GM03348 (cell line): ENCODE results near the gene PRICKLE1.
A peak's percentile ranks its signal among the peaks of the same experiment; 100 is the strongest.

Source experiments
- DNase-seq: peaks from one replicate; pipeline ENCODE4 v3.0.0; 2012; ENCODE audit warnings: low spot score

Gene PRICKLE1

DNA sequence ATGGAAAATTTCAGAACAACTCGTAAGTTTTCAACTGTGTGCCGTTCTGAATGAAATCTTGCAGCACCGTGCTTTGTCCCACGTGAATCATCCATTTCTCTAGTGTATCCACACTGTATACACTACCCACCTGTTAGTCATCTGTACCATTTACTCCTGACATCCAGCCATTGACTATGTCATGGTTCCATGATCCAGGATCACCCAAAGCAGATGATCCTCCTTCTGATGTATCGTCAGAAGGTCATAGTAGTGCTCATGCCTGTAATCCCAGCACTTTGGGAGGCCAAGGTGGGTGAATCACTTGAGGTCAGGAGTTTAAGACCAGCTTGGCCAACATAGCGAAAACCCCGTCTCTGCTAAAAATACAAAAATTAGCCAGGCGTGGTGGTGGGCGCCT, 140.7 kb downstream of the PRICKLE1 start:
- DNase-seq, result no peak

DNA sequence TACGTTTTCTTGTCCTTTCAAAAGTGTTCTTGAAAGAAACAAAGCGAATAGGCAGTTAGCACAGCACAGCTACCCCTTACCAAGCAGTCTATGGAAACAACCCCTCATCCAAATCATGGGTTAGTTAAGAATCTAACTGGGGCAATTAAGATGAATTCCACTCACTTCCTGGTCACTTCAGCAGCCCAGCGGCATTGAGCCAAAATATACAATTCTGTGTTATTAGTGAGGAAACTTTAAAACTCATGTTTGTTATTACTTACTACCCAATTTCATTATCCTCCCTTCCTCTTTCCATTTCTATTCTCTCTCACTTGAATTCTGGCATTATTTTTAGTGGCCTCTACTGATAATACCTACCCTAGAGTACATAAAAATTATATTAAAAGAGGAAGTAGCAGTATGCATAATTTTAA, 142.2 kb downstream of the PRICKLE1 start:
- no peak for DNase-seq

DNA sequence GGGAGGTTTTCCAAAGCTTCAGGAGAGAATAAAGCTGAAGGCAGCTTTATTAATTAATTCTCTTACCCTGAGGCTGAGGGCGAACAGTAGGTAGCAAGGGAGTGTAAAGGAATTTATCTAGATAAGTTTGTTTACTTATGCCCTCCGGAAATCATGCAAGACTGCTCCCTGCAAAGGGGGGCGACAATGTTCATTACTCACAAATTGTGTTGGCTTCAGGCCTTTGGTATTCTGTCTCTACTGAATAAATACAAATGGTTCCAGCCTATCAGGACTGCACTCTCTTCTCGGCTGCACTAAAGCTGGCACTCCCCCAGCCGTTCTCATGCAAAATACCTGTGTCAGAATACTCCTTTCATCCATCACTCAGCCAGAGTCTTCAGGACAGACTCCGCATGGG, 142.8 kb downstream of the PRICKLE1 start:
- DNase-seq, result no peak

DNA sequence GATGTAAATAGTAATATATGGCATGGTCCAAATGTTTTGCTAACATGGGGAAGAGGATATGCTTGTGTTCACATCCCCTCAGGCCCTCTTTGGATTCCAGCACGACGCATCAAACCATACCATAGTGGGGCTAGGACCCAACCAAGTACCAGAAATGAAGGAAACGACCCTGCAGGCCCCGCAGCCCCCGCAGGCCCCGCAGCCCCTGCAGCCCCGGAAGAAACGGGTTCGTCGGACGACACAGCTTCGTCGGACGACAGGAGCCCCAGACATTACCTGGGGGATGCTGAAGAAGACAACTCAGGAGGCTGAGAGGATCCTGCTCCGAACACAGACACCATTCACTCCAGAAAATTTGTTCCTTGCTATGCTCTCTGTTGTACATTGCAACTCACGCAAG, 143.7 kb downstream of the PRICKLE1 start:
- DNase-seq, result no peak

DNA sequence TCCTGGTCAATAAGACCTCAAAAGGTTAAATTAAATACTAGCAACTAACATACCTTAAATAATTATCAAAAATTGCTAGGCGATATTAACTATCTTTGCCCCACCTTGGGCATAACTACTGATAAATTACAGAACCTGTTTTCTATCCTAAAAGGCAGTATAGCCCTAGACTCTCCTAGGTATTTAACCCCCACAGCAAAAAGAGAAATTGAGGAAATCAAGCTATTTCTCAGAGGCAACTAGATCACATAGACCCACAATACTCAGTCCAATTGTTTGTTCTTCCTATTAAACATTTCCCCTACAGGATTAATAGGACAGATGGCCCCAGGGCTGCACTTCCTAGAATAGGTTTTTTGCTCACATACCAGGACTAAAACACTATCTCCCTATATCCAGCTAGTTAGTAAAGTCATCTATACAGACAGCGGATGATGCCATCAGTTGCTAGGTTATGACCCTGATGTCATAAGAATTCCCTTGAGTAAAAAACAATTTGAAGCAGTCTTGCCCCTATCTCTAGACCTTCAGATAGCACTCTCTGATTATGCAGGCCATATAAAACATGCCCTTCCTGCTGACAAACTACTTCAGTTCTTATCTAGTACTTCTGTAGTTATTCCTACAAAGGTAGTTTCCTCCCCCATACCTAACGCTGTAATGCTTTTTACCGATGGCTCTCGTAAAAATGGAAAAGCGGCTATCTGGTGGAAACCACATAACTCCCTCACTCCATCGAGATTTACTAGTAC, 145.2 kb downstream of the PRICKLE1 start:
- DNase-seq, result no peak

DNA sequence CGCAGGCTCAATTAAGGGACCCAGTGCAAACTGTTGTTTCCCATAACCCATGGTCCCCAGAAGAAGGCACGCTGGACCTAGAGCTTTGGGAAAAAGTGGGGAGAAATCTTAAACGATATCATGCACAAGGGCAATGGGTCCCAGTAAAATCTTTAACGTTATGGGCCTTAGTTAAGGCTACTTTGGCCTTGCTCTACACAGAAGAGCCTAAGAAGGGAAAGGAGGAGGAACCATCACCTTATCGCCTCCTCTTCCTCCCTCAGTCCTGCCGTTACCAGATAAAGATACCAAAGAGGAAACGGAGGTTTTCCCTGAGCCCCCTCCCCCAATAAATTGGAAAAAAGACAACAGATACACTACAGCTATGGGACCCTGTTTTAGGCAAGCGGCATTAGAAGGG, 146.7 kb downstream of the PRICKLE1 start:
- DNase-seq, result no peak

DNA sequence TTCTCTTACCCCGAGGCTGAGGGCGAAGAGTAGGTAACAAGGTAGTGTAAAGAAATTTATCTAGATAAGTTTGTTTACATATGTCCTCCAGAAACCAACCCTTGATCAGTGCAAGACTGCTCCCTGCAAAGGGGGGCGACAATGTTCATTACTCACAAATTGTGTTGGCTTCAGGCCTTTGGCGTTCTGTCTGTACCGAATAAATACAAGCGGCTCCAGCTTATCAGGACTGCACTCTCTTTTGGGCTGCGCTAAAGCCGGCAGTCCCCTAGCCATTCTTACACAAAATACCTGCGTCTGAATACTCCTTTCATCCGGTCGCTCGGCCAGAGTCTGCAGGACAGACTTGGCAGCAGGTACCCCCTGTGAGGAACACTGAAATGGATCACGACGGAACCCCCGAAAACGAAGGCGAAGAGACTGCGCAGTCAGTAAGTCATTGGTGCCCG, 147.2 kb downstream of the PRICKLE1 start:
- DNase-seq, result no peak

DNA sequence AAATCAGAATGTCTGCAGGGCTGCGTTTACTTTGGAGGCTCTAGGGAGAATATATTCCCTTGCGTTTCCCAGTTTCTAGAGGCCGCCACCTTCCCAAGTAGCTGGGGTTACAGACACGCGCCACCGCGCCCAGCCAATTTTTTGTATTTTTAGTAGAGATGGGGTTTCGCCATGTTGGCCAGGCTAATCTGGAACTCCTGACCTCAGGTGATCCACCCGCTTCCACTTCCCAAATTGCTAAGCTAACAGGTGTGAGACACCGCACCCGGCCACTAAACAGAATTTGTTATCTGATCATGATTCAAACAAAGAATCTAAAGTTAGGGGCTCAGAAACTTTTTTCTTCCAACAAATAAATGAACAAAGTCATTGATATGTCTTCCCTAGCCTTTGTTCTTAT, 148.9 kb downstream of the PRICKLE1 start:
- DNase-seq, result no peak

DNA sequence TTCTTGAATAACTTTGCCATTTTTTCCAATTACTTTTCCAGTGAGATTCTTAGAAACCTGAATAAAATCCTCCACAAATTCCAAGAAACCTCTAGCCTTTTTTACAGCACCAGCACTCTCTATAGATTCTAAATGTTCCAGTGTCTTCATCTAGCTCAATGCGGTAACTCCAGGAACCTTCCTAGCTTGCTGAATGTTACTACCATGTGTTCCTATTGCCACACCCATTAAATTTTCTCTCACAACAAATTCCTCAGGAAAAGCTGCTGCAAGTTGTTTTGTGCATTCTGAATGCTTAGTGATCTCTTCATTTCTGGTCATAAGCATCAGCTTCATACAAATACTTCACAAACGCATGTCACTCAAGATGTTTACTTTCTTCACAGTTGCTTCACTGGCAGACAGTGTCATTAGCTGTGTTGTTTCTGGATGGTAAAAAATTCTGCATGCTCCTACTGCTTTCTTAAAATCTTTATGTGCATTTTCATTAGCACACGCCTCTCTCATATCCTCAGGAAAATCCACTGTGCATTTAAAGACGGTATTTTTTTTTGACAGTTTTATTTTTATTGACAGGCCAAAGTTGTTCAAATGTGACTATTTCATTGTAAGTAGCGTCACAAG, 156.9 kb downstream of the PRICKLE1 start:
- no peak for DNase-seq

DNA sequence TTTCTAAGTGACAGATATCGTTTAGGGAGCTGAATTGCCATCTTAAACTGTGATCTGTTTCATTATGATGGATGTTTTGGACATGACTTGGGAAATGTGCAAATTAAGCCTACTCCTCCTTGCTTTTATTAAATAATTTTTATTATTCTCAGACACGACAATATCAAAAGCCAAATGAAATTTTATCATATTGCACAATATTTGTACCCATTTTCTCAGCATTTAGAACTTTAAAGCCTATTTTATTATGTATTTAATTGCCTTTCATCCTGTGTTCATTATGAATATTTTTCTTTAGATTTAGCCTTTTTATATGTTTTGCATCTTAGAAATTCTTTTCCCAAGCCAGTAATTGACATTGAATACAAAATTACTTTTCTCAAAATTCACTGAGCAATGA, 160.7 kb downstream of the PRICKLE1 start:
- no peak for DNase-seq

DNA sequence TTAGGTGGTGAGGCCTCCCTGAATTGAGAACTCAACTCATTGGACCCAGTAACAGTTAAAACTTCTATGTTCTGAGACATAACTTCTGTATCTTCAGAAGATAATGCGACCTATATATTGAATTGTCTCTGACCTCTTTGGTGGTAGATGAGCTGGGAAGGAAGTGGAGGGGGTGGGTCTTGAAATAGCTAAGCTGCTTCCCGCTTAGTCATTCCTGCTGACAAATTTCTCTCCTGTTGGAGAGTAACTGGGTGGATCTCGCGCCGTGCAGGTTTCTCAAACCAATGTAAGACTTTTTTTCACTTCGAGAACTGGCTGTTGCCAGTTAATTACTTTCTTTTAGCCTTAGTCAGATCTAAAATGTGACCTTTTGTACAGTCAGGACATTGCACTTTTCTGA, 162.8 kb downstream of the PRICKLE1 start:
- no peak for DNase-seq

DNA sequence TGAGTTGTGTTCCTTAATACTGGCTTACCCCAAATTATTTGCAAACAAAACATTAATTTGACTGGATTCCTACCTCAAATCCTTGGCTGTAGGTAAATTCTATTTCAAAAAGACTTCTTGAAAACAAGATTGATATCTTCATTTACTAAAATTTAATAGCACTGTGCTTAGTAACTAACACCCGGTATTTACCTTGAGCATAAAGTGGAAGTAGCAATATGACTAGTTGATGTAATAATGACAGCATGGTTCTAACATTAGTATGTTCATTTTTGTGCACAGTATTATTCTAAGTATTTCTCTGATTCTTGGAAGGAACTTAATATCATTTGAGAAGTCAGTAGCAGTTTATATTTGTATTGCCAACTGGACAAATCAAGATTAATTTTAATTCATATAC, 166.8 kb downstream of the PRICKLE1 start:
- DNase-seq, result no peak

DNA sequence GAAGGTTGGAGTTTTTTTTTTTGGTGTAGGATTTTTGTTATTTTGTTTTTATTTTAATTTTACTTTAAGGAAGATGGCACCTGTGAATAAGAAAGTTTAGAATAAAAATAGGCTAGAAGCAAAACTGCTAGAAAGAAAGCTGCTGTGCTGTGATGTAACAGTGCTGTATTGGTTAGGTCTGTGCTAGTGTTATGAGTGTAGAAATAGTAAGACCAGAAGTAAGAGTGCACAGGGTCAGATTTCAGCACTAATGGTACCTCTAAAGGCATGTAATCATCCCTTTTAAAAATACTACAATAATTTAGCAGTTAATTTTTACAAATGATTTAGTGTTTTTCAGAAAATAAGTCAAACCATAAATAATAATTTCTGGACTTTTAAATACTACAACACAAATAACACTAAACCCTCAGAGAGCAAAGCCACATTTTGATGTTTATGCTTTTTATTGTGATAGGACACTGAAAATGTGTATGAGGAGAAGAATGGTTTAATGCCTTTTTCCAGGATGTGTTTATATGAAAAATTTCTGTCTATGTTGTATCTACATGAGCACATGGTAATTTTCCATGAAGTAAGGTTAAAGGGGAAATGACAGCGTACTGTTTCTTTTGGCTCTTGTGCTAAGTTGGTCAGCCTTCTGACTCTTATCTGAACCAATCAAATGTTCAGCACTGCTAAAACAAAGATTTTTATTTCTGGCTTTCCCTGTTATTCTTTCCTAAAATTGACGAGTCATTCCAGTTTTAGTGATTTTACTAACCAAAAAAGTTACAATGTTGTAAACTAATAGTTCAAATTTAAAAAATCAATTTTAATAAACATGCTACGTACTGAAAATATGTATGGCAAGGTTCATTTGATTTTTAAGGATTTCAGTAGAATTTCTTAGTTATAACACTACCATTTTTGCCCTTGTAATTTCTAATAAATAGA, 167.4 kb downstream of the PRICKLE1 start:
- peak; percentile 24 for DNase-seq

DNA sequence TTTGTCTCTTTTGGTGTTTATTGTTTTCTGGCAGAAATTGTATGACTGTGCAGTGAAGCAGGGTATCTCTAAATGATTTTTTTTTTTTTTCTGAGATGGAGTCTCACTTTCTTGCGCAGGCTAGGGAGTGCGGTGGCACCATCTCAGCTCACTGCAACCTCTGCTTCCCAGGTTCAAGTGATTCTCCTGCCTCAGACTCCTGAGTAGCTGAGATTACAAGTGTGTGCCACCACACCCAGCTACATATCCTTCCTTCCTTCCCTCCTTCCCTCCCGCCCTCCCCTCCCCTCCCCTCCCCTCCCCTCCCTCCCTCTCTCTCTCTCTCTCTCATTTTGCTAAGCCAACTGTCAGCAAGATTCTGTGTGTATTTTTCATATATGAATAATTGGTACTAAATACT, 169.2 kb downstream of the PRICKLE1 start:
- DNase-seq, result no peak

DNA sequence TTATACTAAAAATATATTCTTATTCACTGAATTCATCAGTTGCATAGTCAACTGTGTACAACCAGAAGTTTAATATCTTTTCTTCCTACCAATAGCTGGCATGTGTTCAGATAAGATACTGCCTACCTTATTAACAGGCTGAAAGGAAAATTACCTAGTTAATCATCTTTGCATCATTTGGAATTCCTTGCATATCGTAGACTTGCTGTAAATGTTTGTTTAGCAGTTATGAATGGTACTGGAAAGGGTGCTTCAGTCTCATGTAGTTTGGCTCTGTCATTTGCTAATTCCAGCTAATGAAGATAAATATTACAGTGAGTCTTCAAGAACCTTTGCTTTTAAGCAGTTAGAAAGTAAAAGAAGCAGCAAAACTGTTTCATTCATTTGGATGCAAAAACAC, 179.2 kb downstream of the PRICKLE1 start:
- DNase-seq, result no peak

DNA sequence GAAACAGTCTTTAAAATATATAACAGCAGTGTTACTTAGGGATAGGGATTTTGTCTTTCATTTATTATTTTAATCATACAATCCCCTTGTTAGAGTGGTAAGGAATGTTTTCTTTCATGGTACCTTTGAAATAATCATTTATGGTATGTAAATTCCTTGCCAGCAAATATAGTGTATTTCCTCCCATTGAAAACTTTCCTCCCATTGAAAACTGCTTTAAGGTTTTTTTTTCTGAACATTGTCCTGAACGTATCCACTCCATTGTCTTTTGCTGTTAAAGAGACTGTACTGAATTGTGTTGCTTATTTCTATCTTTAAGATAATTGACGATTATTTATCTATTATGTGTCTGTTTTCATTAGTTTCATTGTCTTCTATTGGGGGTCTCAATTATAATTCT, 180.1 kb downstream of the PRICKLE1 start:
- DNase-seq, result no peak

DNA sequence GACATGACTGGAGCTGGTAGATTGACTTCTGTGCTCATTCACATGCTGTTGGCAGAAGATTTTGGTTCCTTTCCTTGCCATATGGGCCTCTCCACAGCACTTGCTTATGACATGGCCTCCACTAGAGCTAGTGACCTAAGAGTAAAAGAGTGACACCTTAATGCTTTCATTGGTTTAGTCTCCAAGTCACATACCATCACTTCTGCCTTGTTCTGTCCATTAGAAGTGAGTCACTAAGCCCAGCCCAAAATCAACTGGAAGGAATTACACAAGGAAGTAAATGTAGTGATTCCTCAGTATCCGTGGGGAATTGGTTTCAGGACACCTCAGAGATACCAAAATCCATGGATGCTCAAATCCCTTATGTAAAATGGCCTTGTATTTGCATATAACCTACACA, 182.2 kb downstream of the PRICKLE1 start:
- no peak for DNase-seq
